GM12872 (cell line): ENCODE measurements around the gene TMEM208.

Source experiments
- TF ChIP-seq, protein P1 (sequence below): IDR thresholded peaks from 3 replicates; pipeline ENCODE4 v1.5.1; 2011; ENCODE audit warnings: low read depth, mild to moderate bottlenecking, low read length, moderate library complexity; ENCODE audit not compliant: insufficient read depth

Gene TMEM208

DNA sequence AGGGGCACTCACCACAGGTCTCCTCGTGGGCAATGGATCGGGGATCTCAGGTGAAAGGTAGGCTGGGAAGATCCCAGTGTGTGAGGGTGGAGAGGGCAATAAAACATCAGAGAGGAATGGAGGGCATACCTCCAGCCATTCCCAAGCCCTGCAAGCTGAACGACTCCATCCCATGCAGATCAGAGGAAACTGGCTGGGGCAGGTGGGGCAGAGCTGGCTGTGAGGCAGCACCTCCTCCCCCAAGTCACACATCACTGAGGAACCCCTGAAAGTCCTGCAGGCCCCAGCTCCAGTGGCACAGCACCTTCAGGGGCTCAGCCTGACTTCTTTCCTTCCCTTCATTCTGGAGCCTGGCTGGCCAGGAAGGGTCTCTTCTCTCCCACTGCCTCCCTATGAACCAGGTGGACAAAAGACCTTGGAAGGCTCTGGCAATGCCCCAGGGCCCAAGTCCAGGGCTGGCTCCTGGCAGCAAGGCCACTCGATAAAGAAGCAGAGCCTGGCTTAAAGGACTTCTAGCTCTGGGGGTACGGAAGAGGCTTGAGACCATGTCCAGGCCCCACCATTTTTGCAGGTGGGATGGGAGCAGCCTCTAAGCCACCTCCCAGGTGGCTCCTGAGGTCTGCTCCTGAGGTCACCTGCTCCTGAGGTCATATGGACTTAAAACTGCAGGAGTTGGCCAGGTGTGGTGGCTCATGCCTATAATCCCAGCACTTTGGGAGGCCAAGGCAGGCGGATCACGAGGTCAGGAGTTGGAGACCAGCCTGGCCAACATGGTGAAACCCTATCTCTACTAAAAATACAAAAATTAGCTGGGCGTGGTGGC is 13.5 kb upstream of the TMEM208 start:
- TF ChIP-seq, protein P1, sequence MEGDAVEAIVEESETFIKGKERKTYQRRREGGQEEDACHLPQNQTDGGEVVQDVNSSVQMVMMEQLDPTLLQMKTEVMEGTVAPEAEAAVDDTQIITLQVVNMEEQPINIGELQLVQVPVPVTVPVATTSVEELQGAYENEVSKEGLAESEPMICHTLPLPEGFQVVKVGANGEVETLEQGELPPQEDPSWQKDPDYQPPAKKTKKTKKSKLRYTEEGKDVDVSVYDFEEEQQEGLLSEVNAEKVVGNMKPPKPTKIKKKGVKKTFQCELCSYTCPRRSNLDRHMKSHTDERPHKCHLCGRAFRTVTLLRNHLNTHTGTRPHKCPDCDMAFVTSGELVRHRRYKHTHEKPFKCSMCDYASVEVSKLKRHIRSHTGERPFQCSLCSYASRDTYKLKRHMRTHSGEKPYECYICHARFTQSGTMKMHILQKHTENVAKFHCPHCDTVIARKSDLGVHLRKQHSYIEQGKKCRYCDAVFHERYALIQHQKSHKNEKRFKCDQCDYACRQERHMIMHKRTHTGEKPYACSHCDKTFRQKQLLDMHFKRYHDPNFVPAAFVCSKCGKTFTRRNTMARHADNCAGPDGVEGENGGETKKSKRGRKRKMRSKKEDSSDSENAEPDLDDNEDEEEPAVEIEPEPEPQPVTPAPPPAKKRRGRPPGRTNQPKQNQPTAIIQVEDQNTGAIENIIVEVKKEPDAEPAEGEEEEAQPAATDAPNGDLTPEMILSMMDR = no peak

DNA sequence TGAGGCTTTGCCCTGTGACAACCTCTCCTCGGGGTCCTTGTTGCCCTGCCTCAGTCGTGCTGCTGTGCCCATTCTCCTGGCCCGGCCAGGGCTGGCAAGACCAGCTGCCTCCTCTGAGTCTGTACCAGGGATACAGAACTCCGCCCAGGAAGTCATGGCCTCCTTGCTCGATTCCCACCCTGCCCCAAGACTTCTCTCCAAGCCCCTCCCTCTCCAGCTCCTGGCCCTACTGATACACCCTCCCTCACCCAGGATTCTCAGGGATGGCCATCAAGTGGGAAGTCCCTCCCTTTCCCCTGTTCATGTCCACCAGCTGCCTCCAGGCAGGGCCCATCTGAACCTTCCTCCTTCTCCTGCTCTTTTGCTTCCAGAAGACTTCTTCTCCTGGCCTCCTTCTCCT is 11.2 kb upstream of the TMEM208 start:
- TF ChIP-seq, protein P1 = no peak

DNA sequence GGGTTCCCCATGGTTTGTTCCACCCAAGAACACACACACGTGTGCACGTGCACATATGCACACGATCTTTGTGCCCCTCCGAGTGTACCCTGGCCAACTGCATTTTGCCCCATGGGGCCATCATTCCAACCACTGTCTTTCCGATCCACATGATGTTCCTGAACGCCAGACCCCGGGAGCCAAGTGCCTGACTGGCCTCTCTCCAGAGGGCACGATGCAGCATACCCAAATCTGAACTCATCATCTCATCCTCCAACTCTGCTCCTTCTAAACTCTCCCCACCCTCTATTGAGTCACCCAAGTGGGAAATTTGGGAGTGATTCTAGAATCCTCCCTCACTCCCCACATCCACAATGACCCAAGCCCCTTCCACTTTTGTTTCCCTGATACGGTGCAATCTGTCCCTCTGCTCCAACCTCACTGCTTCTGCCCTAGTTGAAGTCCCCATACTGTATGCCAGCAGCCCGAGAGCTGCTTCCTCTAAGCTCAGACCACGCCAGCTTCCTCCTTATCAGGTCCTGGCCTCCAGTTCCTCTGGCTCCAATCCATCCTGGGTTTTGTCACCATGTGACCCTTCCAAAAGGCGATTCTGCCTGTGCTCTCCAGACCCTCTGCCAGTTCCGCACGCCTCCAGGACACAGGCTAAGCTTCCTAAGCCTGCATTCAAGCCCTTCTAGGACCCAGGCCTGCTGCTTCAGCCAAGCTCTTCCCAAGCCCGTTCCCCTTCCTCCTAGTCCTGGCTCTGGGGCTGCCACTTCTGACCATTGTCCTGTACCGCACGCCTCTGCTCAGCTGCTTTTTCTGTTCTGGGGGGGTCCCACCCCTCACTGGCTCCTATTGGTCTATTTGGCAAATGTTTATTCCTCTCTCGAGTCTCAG is 10.1 kb upstream of the TMEM208 start:
- TF ChIP-seq, protein P1 = no peak

DNA sequence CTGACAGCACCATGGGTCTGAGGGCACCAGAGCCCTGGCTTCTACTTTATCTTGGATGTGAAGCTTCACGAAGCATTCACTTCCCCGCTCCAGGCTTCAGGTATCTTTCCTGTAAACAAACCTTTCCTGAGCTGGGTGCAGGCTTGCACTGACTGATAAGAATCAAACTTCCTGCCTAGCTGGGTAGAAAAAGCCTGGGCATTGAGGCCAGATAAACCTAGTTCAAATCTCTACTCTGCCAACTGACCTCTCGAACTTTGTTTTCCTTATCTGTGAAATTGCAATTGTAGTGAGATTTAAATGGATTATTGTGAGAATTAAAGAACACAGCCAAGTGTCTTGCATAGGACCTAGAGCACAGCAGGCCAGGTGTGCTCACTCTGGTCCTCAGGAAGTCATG is 2.9 kb upstream of the TMEM208 start:
- TF ChIP-seq, protein P1 = no peak

DNA sequence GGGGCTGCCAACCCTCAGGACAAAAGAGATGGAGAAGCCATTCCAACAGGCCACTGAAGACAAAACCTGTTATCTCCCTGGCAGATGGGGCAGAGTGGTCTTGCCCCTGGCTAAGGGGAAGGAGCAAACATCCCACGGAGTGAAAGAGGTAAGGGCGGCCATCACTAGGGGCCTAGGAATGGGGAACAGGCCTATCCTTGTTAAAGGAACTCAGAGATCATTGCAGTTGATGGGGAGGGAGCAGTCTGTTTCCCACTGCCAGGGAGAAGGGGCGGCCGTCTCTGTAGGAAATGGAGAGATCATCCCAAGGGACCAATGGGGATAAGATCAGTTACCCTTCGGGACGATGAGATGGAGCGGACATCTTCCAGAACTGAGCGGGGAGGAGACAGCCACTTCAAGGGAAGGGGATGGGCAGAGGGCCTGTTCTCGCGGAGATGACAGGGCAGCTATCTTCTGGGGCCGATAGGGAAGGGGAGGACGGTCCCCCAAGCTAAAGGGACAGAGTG is 581 bp upstream of the TMEM208 start:
- TF ChIP-seq, protein P1 = no peak

DNA sequence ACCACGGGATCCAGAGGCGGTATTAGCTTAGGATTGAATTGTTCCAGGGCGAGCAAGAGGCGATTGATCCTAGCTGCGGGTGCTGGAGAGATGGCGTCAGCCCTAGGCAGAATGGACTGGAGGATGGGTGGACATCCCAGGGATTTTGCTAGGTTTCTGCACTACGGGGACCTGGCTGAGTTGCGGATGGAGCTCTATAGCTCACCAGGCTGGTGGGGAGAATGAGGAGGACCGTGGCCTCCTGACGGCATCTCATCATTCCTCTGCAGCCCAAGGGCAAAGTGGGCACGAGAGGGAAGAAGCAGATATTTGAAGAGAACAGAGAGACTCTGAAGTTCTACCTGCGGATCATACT is 614 bp downstream of the TMEM208 start:
- TF ChIP-seq, protein P1 = no peak
